ENCODE results near the gene OR8B12.

The OR8B12 gene

GRCh38 chr11:124543554-124543953 is at the start of gene OR8B12:
Gene OR8B12, minus strand, starts transcription at chr11:124543654. Its CDS starts 0 bp downstream, at chr11:124543654.
- no peak for TF ChIP-seq Cebpa-rat (IDR thresholded peaks at IDR 0.05)
- Histone ChIP-seq H3K4me3 (no peak within 1 kb of the TSS), H4K20me1 (no peaks in the 10 kb centered on the region), H3K36me3 (no peaks in the 10 kb centered on the region), H3K4me1 (peaks cover 0 to 28% (median 8%) of the 10 kb centered on the region in 10 experiments; a peak in 10 of 20 replicates), H3K9ac (no peak within 1 kb of the TSS), H3K27me3 (no peaks in the 10 kb centered on the region), H3K27ac (no peak within 1 kb of the TSS; a peak in 2 of 22 replicates), H3K4me2 (peak within 1 kb of the TSS in 7 of 11 experiments; percentile 7 to 39 (median 17); a peak in 8 of 22 replicates), H3K9me3 (replicated peaks in 1 of 11) (no peaks in the 10 kb centered on the region)

- Histone ChIP-seq H3K27me3 (no peaks in the 10 kb centered on the region), H3K4me1 (no peaks in the 10 kb centered on the region), H3K9me3 (replicated peaks in 1 of 11) (no peaks in the 10 kb centered on the region), H3K4me3 (no peak overlapping the region), H3K27ac (no peak overlapping the region), H3K9ac (no peak overlapping the region), H4K20me1 (no peaks in the 10 kb centered on the region), H3K36me3 (no peaks in the 10 kb centered on the region), H3K4me2 (no peak overlapping the region)
- TF ChIP-seq Cebpa-rat (IDR thresholded peaks at IDR 0.05), result no peak
These were observed 49.2 kb upstream of the OR8B12 start for GRCh38 chr11:124592627-124593026.

GRCh38 chr11:124591430-124591829 is 48.0 kb upstream of the OR8B12 start:
- Histone ChIP-seq H3K4me3 (no peak overlapping the region), H3K9me3 (replicated peaks in 1 of 11) (no peaks in the 10 kb centered on the region), H3K9ac (no peak overlapping the region), H3K27me3 (no peaks in the 10 kb centered on the region), H4K20me1 (no peaks in the 10 kb centered on the region), H3K4me1 (no peaks in the 10 kb centered on the region), H3K4me2 (no peak overlapping the region), H3K27ac (no peak overlapping the region), H3K36me3 (no peaks in the 10 kb centered on the region)
- TF ChIP-seq Cebpa-rat (IDR thresholded peaks at IDR 0.05), result no peak

- Histone ChIP-seq H3K27ac (no peak overlapping the region), H3K4me1 (no peaks in the 10 kb centered on the region), H3K9me3 (replicated peaks in 1 of 11) (no peaks in the 10 kb centered on the region), H4K20me1 (no peaks in the 10 kb centered on the region), H3K27me3 (no peaks in the 10 kb centered on the region), H3K4me3 (no peak overlapping the region), H3K4me2 (no peak overlapping the region), H3K9ac (no peak overlapping the region), H3K36me3 (no peaks in the 10 kb centered on the region)
- no peak for TF ChIP-seq Cebpa-rat (IDR thresholded peaks at IDR 0.05)
These were observed 42.9 kb upstream of the OR8B12 start for GRCh38 chr11:124586238-124586860.

- Histone ChIP-seq H3K27ac (no peak overlapping the region), H3K9me3 (replicated peaks in 1 of 11) (no peaks in the 10 kb centered on the region), H4K20me1 (no peaks in the 10 kb centered on the region), H3K9ac (0 out of 22 replicates have a peak overlapping the region, but pooled peaks of 1 of the 11 experiments have one; percentile 7), H3K27me3 (no peaks in the 10 kb centered on the region), H3K4me1 (no peaks in the 10 kb centered on the region), H3K4me3 (no peak overlapping the region), H3K36me3 (no peaks in the 10 kb centered on the region), H3K4me2 (no peak overlapping the region)
- no peak for TF ChIP-seq Cebpa-rat (IDR thresholded peaks at IDR 0.05)
These were observed 41.4 kb upstream of the OR8B12 start for GRCh38 chr11:124584681-124585372.

GRCh38 chr11:124583781-124584180 is 40.3 kb upstream of the OR8B12 start:
- H3K4me1 ChIP-seq, result no peaks in the 10 kb centered on the region
- H3K27ac ChIP-seq, result no peak overlapping the region
- H3K9me3 ChIP-seq (replicated peaks in 1 of 11), result no peaks in the 10 kb centered on the region
- no peaks in the 10 kb centered on the region for H3K27me3 ChIP-seq
- H3K9ac ChIP-seq, result no peak overlapping the region
- no peak overlapping the region for H3K4me3 ChIP-seq
- H3K36me3 ChIP-seq, result no peaks in the 10 kb centered on the region
- no peak for TF ChIP-seq Cebpa-rat (IDR thresholded peaks at IDR 0.05)
- H4K20me1 ChIP-seq, result no peaks in the 10 kb centered on the region
- no peak overlapping the region for H3K4me2 ChIP-seq

GRCh38 chr11:124582565-124582964 is 39.1 kb upstream of the OR8B12 start:
- H3K9ac ChIP-seq, result no peak overlapping the region
- no peaks in the 10 kb centered on the region for H3K4me1 ChIP-seq
- H3K27me3 ChIP-seq, result no peaks in the 10 kb centered on the region
- H3K4me3 ChIP-seq, result no peak overlapping the region
- H3K36me3 ChIP-seq, result no peaks in the 10 kb centered on the region
- TF ChIP-seq Cebpa-rat (IDR thresholded peaks at IDR 0.05), result no peak
- no peak overlapping the region for H3K27ac ChIP-seq
- no peaks in the 10 kb centered on the region for H3K9me3 ChIP-seq (replicated peaks in 1 of 11)
- H3K4me2 ChIP-seq, result no peak overlapping the region
- no peaks in the 10 kb centered on the region for H4K20me1 ChIP-seq

GRCh38 chr11:124581817-124582216 is 38.4 kb upstream of the OR8B12 start:
- TF ChIP-seq Cebpa-rat (IDR thresholded peaks at IDR 0.05), result no peak
- H3K9me3 ChIP-seq (replicated peaks in 1 of 11), result no peaks in the 10 kb centered on the region
- H3K9ac ChIP-seq, result no peak overlapping the region
- H3K27me3 ChIP-seq, result no peaks in the 10 kb centered on the region
- no peak overlapping the region for H3K27ac ChIP-seq
- H3K36me3 ChIP-seq, result no peaks in the 10 kb centered on the region
- H3K4me1 ChIP-seq, result no peaks in the 10 kb centered on the region
- no peak overlapping the region for H3K4me2 ChIP-seq
- H4K20me1 ChIP-seq, result no peaks in the 10 kb centered on the region
- no peak overlapping the region for H3K4me3 ChIP-seq

- TF ChIP-seq Cebpa-rat (IDR thresholded peaks at IDR 0.05), result no peak
- Histone ChIP-seq H3K4me2 (no peak overlapping the region), H3K27me3 (no peaks in the 10 kb centered on the region), H3K9me3 (replicated peaks in 1 of 11) (no peaks in the 10 kb centered on the region), H3K27ac (no peak overlapping the region), H4K20me1 (no peaks in the 10 kb centered on the region), H3K4me1 (no peaks in the 10 kb centered on the region), H3K36me3 (no peaks in the 10 kb centered on the region), H3K4me3 (no peak overlapping the region), H3K9ac (no peak overlapping the region)
These were observed 35.3 kb upstream of the OR8B12 start for GRCh38 chr11:124578761-124579160.
